SH-SY5Y (cell line): Measurements from ENCODE around the gene C3orf62.

Experiments
- GATA2 ChIP-seq: IDR thresholded peaks from 2 replicates; pipeline ENCODE4 v1.6.1; 2011; ENCODE audit warnings: mild to moderate bottlenecking, low read depth, low read length
- GATA3 ChIP-seq: IDR thresholded peaks from 2 replicates; pipeline ENCODE4 v1.6.1; 2011; ENCODE audit warnings: low read depth, mild to moderate bottlenecking, low read length, moderate library complexity

DNA sequence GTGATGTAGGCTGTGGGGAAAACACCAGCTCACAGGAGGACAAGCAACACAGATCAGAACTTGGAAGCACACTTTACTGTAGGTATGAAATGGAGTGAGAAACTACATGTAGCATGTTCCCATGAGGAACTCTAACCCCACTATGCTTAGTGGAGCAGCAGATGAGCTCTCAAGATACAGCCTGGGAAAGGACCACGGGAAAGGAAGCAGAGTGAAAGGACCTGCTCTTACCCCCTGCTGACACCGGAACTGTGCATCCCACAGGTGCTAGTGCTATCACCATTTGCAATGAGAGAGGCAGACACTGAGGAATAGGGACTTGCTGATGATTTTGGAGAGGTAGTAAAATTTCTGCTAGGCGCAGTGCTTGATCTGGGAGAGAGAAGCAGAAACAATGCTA is 34.3 kb upstream of the C3orf62 start:
- no peak for TF ChIP-seq GATA2
- no peak for TF ChIP-seq GATA3
